ENCODE measurements around the gene FBXO21. TPM values are rescaled to one million over a fixed set of nuclear protein-coding genes. Genes with fewer than 3 reads are reported as not detected.

The FBXO21 gene
- total and polyA plus RNA-seq, 2 of the 4 experiments (the other 2 are of a cell fraction), result 43.6 to 56.6 TPM

- Histone ChIP-seq H2BK5ac (ENCODE audit: low read depth, low read length, poor library complexity, severe bottlenecking) (no peak overlapping the region), H3K4ac (ENCODE audit: low read depth, low read length) (no peak overlapping the region), H2AK5ac (ENCODE audit: low read depth, low read length) (no peak overlapping the region), H3K4me3 (ENCODE audit: insufficient read depth, low read depth, low read length) (no peak overlapping the region), H3K9ac (ENCODE audit: low read depth, low read length) (no peak overlapping the region), H4K5ac (ENCODE audit: low read depth, low read length) (no peak overlapping the region), H2BK20ac (ENCODE audit: low read depth, low read length) (no peak overlapping the region), H2AK9ac (replicated peaks; ENCODE audit: low read depth, low read length, poor library complexity) (no peak overlapping the region), H4K8ac (ENCODE audit: low read depth in 2 of 2, low read length in 2 of 2) (no peak overlapping the region), H3K4me1 (ENCODE audit: control insufficient read depth, insufficient read depth, low read length) (0 out of 2 replicates have a peak, but pooled peaks cover 2% of the 10 kb centered on the region), H2BK120ac (ENCODE audit: low read depth, low read length) (no peak overlapping the region), H3K18ac (ENCODE audit: low read depth, low read length) (no peak overlapping the region), H4K91ac (ENCODE audit: insufficient read depth, low read depth, low read length) (no peak overlapping the region), H3K23ac (ENCODE audit: low read depth, low read length) (no peak overlapping the region), H3K14ac (replicated peaks; ENCODE audit: low read depth, low read length) (no peak overlapping the region), H3K27me3 (ENCODE audit: control insufficient read depth, insufficient read depth, low read length) (peaks cover 4% of the 10 kb centered on the region; the same call in 1 of the 2 replicates), H3K79me1 (ENCODE audit: low read depth in 1 of 2, low read length in 2 of 2) (no peaks in the 10 kb centered on the region), H4K20me1 (ENCODE audit: insufficient read depth, low read length) (peaks cover 2% of the 10 kb centered on the region; the same call in 1 of the 2 replicates), H3K56ac (ENCODE audit: extremely low read depth, insufficient read depth, low read length) (no peak overlapping the region), H3K36me3 (ENCODE audit: control insufficient read depth, insufficient read depth, low read length) (no peaks in the 10 kb centered on the region), H2AFZ (replicated peaks; ENCODE audit: low read length, poor library complexity) (no peak overlapping the region), H3K4me2 (ENCODE audit: low read depth, low read length) (no peak overlapping the region), H3K27ac (ENCODE audit: insufficient read depth, low read length) (no peak overlapping the region), H2BK15ac (ENCODE audit: low read depth, low read length) (no peak overlapping the region), H3K9me1 (ENCODE audit: insufficient read depth, low read length) (peaks cover 2% of the 10 kb centered on the region; the same call in 1 of the 2 replicates), H3K9me3 (ENCODE audit: control insufficient read depth, insufficient read depth, low read length) (no peaks in the 10 kb centered on the region)
- intact Hi-C loops (cut with micrococcal nuclease), result no loop called here
- no TSS peak for BruUV-seq (replicated peaks)
- WGBS, 2 experiments (ENCODE audit: extremely low coverage in 2 of 2, insufficient read length in 1 of 2), result no CpG with 5 or more reads among the region's 9 CpGs
- TF ChIP-seq RCOR1 (IDR thresholded peaks at IDR 0.05; ENCODE audit: insufficient replicate concordance, low read length), result no peak
- no peak for TF ChIP-seq BHLHE40 (IDR thresholded peaks at IDR 0.05; ENCODE audit: low read depth, low read length)
- TF ChIP-seq NFE2L2 (IDR thresholded peaks at IDR 0.05; ENCODE audit: low read depth, low read length), result no peak
- TF ChIP-seq MXI1 (IDR thresholded peaks at IDR 0.05; ENCODE audit: borderline replicate concordance, low read depth, low read length), result no peak
- no peak for TF ChIP-seq CEBPB (IDR thresholded peaks at IDR 0.05; ENCODE audit: low read depth, low read length)
- no peak for TF ChIP-seq SMC3 (IDR thresholded peaks at IDR 0.05; ENCODE audit: low read depth, low read length)
- dilution Hi-C loops (cut with HindIII; ENCODE audit: low sequenced_read_pairs, unreplicated experiment), result no loop called here
- ChIA-PET CTCF (interaction anchor here (0.6 kb wide), 1 partner anchor 37 kb away, joined by 3 read pairs; no protein-coding TSS in a partner anchor), POLR2A (ENCODE audit: unreplicated experiment) (no interaction called here)
- ATAC-seq (ENCODE audit: low read depth), result no peak
- no peak for DNase-seq
- in situ Hi-C loops (cut with MboI; ENCODE audit: low sequenced_read_pairs), result no loop called here
Measured at GRCh38 chr12:117120787-117121186, 69.5 kb downstream of the FBXO21 start.
